Hematopoietic multipotent progenitor cell treated with erythropoietin and hydrocortisone succinate and interleukin-3 and kit ligand, for 17 days (in vitro differentiated cells): ENCODE measurements around the gene MAPK8.

Source experiments
- DNase-seq: peaks from one replicate; pipeline ENCODE4 v3.0.0-alpha.2; 2015; ENCODE audit warnings: low spot score

The MAPK8 gene

GRCh38 chr10:48477141-48477540 is 170.7 kb downstream of the MAPK8 start:
- no peak for DNase-seq

DNA sequence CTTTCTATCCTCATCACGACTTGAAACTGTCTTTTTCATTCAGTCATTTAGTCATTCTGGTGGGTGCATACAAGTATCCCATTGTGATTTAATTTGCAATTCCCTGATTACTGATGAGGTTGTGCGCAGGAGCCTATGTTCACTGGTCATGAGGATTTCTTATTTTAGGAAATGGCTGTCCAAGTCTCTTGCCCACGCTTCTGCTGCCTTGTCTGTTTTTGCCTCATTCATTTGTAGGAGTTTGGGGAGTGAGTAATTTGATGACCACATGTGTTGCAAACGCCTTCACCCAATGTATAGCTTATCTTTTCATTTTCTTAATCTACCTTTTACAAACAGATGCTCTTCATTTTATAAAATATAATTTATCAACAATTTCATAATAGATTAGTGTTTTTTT is 171.1 kb downstream of the MAPK8 start:
- DNase-seq, result no peak

DNA sequence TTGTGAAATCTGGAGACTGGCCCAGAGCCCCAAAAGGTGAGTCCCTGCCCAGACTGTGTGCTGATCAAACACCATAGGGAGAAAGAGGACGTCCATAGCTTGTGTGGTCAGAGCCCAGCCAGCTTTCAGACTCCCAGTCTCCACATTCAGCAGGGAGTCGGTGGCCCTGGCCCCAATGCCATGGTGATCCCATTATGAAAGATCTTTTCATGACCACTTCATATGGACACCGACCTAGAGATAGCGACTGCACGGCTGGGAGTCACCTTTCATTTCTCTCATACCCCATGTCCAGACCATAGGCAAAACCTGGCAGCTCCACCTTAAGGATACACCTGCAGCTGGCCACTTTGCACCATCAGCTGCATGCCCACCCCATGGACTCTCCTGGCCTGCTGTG is 172.0 kb downstream of the MAPK8 start:
- no peak for DNase-seq

GRCh38 chr10:48478980-48479811 is 172.7 kb downstream of the MAPK8 start:
- no peak for DNase-seq

GRCh38 chr10:48480397-48481374 is 174.2 kb downstream of the MAPK8 start:
- DNase-seq, result peak; percentile 27

DNA sequence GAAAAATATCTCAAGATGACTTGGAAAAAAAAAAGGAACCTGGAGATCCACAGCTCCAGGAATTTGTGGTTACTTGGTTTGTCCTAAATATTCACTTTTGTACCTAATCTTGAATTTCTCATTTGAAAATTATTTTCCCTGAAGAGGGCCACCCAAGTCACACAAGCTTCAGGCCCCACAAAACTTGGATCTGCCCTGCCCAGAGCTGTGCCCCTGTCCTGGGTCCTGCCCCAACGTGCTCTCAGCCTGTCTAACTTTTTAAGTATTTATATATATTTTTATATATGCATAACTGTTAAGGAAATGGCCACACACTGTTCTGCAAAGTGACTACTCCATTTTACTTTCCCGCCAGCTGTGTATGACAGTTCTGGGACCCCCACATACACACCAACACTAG is 174.9 kb downstream of the MAPK8 start:
- no peak for DNase-seq

- DNase-seq, result no peak
Measured at GRCh38 chr10:48482207-48482606, 175.7 kb downstream of the MAPK8 start.

GRCh38 chr10:48484911-48485310 is 178.4 kb downstream of the MAPK8 start:
- no peak for DNase-seq

GRCh38 chr10:48485711-48486110 is 179.2 kb downstream of the MAPK8 start:
- DNase-seq, result no peak

GRCh38 chr10:48487244-48487643 is 180.8 kb downstream of the MAPK8 start:
- DNase-seq, result no peak
